Ovary (tissue), 9 donors: ENCODE results near the gene CLDN18. TPM values are rescaled to one million over a fixed set of nuclear protein-coding genes. Genes with fewer than 3 reads are reported as not detected.

ENCODE experiments used
- DNase-seq, 5 donors: peaks; one replicate each; pipeline ENCODE4 v3.0.0-alpha.2; 2019 to 2020
- H3K27ac ChIP-seq, 2 donors: fragments of 200-600 bp; one replicate each; pipeline versions ENCODE4 v1.5.1 to v1.8.0; 2019 to 2022
- H3K27me3 ChIP-seq: fragments of 200-600 bp; one replicate; pipeline ENCODE4 v1.8.0; 2022
- H3K36me3 ChIP-seq: fragments of 200-600 bp; sonication (generic); one replicate; pipeline ENCODE4 v1.5.1; 2019
- H3K4me1 ChIP-seq: one replicate; pipeline ENCODE4 v1.8.1; 2013; ENCODE audit warnings: mild to moderate bottlenecking, moderate library complexity; ENCODE audit not compliant: insufficient read depth
- H3K4me3 ChIP-seq: fragments of 200-600 bp; sonication (generic); one replicate; pipeline ENCODE4 v1.5.1; 2017
- H3K9me3 ChIP-seq, 2 donors: fragments of 200-600 bp in 1 of 2; sonication (generic) in 1 of 2; one replicate each; pipeline versions ENCODE4 v1.5.1 to v1.8.1; 2013 to 2019; ENCODE audit warnings: mild to moderate bottlenecking in 1 of 2, moderate library complexity in 1 of 2
- EP300 ChIP-seq: sonication (generic); formaldehyde crosslinking; IDR thresholded peaks from one replicate; pipeline ENCODE4 v1.6.1; 2017; ENCODE audit warnings: antibody characterized with exemption
- POLR2A ChIP-seq: fragments of 450-650 bp; IDR thresholded peaks from one replicate; pipeline ENCODE4 v1.6.1; 2017; ENCODE audit warnings: antibody characterized with exemption, mild to moderate bottlenecking, moderate library complexity
- WGBS, 3 donors: extraction: QIAGEN DNeasy Blood & Tissue Kit in 1 of 3; methylation state at CpG; one replicate each; pipeline versions ENCODE4 v1.1.5 to v1.1.7; 2013 to 2017; 5-methylcytosine and 5-hydroxymethylcytosine counted together
- intact Hi-C, 4 donors: fragments of 100-400 bp; cut with DNase I; formaldehyde crosslinking; loops; one replicate each; pipeline versions ENCODE4 v1.11.0 to v1.15.1; 2022 to 2023
- polyA plus RNA-seq, 2 donors: library from polyadenylated mRNA; stranded (reverse); fragments of 200-250 nt in 1 of 2; fragments of 350-450 nt in 1 of 2; fragmentation: Illumina TruSeq in 1 of 2; extraction: RNeasy Lipid Tissue Mini Kit (QIAGEN cat#74804) in 1 of 2; gene quantifications; one replicate each; pipeline ENCODE4 v1.2.3, GENCODE V29; 2013 to 2014
- total RNA-seq, 7 donors: library from RNA; depleted of rRNA in 2 of 7; stranded (reverse); fragments of >200 nt in 2 of 7; fragmentation: NEBNext Ultra II Directional in 3 of 7; extraction: Animal tissue kit (Norgen Biotek cat#: 25700) in 3 of 7; gene quantifications; one replicate each; pipeline versions ENCODE4 v1.1.0 to v1.2.4, GENCODE V29; 2016 to 2023
- TF ChIP-seq, protein P1 (sequence below), 3 donors: fragments of 450-650 bp in 2 of 3; fragments of 200-600 bp in 1 of 3; IDR thresholded peaks; one replicate each; pipeline versions ENCODE4 v1.5.1 to v1.8.0; 2016 to 2022; ENCODE audit warnings: antibody characterized with exemption in 3 of 3, mild to moderate bottlenecking in 1 of 3
- donor health status: DM: no; HTN: no; CAD: no; lungs with moderate emphysema.
- donor health status: DM: no; HTN: no; CAD: no.
- donor health status: Bipolar disorder and iron deficiency.
- donor health status: DM: yes; HTN: yes; CAD: no.
- donor health status: DM: no; HTN: no; CAD: no.
- donor health status: DM: yes; HTN: yes; CAD: no.

Gene CLDN18
- total and polyA plus RNA-seq, 9 donors: 0.08 to 0.31 (median 0.11) TPM; not detected in 6

DNA sequence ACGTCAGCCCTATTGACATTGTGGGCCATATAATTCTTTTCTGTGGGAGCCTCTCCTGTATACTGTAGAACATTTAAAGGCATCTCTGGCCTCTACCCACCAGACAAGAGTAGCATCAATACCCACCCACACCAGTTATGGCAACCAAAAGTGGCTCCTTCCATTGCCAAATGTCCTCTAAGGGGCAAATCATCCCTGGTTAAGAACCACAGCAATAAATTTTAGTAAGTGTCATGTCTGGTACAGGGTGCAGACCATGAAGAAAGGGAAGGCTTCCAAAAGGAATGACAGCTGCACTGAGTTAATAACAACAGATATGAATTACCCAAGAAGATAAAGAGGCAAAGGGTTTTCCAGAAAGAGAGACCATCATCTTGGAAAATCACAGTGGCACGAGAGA is 6.9 kb upstream of the CLDN18 start:
- no peak overlapping the region for H3K27ac ChIP-seq
- no peaks in the 10 kb centered on the region for H3K27me3 ChIP-seq
- DNase-seq: no peak
- TF ChIP-seq POLR2A (no peak), EP300 (no peak)
- TF ChIP-seq, protein P1, sequence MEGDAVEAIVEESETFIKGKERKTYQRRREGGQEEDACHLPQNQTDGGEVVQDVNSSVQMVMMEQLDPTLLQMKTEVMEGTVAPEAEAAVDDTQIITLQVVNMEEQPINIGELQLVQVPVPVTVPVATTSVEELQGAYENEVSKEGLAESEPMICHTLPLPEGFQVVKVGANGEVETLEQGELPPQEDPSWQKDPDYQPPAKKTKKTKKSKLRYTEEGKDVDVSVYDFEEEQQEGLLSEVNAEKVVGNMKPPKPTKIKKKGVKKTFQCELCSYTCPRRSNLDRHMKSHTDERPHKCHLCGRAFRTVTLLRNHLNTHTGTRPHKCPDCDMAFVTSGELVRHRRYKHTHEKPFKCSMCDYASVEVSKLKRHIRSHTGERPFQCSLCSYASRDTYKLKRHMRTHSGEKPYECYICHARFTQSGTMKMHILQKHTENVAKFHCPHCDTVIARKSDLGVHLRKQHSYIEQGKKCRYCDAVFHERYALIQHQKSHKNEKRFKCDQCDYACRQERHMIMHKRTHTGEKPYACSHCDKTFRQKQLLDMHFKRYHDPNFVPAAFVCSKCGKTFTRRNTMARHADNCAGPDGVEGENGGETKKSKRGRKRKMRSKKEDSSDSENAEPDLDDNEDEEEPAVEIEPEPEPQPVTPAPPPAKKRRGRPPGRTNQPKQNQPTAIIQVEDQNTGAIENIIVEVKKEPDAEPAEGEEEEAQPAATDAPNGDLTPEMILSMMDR (IDR thresholded peaks at IDR 0.05): no peak
- intact Hi-C loops: no loop called here
- H3K4me3 ChIP-seq: no peak overlapping the region
- H3K36me3 ChIP-seq: no peaks in the 10 kb centered on the region
- WGBS, 3 donors: 60 to 72% (median 62%) methylated on average over 2 of the region's 2 CpGs
- no peaks in the 10 kb centered on the region for H3K4me1 ChIP-seq
- H3K9me3 ChIP-seq: no peaks in the 10 kb centered on the region

- TF ChIP-seq, protein P1 (IDR thresholded peaks at IDR 0.05): no peak
- TF ChIP-seq EP300 (no peak), POLR2A (no peak)
- Histone ChIP-seq H3K36me3 (no peaks in the 10 kb centered on the region), H3K4me1 (no peaks in the 10 kb centered on the region), H3K27ac (no peak overlapping the region), H3K9me3 (no peaks in the 10 kb centered on the region), H3K4me3 (no peak overlapping the region), H3K27me3 (no peaks in the 10 kb centered on the region)
- DNase-seq: no peak
- intact Hi-C loops: no loop called here
Measured at GRCh38 chr3:138005627-138006026, 4.3 kb upstream of the CLDN18 start.

- TF ChIP-seq EP300 (no peak), POLR2A (no peak)
- TF ChIP-seq, protein P1 (IDR thresholded peaks at IDR 0.05): no peak
- H3K9me3 ChIP-seq: no peaks in the 10 kb centered on the region
- H3K36me3 ChIP-seq: no peaks in the 10 kb centered on the region
- 23 to 34% (median 23%) methylated on average over 1 of the region's 1 CpG for WGBS, 3 donors
- no peak overlapping the region for H3K27ac ChIP-seq
- H3K4me1 ChIP-seq: no peaks in the 10 kb centered on the region
- H3K27me3 ChIP-seq: no peaks in the 10 kb centered on the region
- H3K4me3 ChIP-seq: no peak overlapping the region
- no peak for DNase-seq
- intact Hi-C loops: no loop called here
Measured at GRCh38 chr3:138007898-138008297, 2.1 kb upstream of the CLDN18 start.

DNA sequence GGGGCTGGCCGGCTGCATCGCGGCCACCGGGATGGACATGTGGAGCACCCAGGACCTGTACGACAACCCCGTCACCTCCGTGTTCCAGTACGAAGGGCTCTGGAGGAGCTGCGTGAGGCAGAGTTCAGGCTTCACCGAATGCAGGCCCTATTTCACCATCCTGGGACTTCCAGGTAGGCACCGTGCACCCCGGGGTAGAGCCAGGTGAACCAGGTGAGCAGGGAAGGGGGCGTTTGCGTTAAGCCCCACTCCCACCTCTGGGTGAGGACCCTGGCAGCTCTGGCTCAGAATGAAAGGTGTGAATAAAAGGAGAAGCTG is 267 bp downstream of the CLDN18 start:
- no peak overlapping the region for H3K27ac ChIP-seq
- H3K9me3 ChIP-seq: no peaks in the 10 kb centered on the region
- no peak for DNase-seq
- H3K27me3 ChIP-seq: no peaks in the 10 kb centered on the region
- H3K4me1 ChIP-seq: no peaks in the 10 kb centered on the region
- no peaks in the 10 kb centered on the region for H3K36me3 ChIP-seq
- TF ChIP-seq POLR2A: no peak
- no peak for TF ChIP-seq EP300
- TF ChIP-seq, protein P1 (IDR thresholded peaks at IDR 0.05): no peak
- WGBS, 3 donors: 95 to 97% (median 96%) methylated on average over 14 of the region's 14 CpGs
- H3K4me3 ChIP-seq: no peak overlapping the region
- intact Hi-C loops: no loop called here

DNA sequence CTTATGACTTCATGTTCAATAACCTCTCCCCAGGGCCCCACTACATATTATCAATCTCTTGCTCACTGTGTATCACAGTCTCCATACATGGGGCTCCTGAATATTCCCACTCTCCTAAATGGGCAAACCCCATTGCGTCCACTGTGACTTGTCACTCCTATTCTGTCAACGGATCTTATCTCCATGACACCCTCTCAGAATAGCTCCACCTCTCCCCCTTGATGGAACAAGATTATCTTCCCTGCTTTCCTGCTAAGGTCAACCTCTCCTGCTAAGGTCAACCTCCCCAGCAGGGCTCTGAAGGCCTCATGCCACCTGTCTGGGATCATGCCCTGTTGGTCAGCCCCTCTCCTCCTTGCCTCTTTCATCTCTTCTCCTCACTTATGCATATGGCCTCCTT is 1.8 kb downstream of the CLDN18 start:
- intact Hi-C loops: no loop called here
- Histone ChIP-seq H3K27me3 (no peaks in the 10 kb centered on the region), H3K9me3 (no peaks in the 10 kb centered on the region), H3K4me3 (no peak overlapping the region), H3K36me3 (no peaks in the 10 kb centered on the region), H3K27ac (no peak overlapping the region), H3K4me1 (no peaks in the 10 kb centered on the region)
- TF ChIP-seq POLR2A: no peak
- no peak for TF ChIP-seq EP300
- TF ChIP-seq, protein P1 (IDR thresholded peaks at IDR 0.05): no peak
- no peak for DNase-seq
- 76 to 82% (median 77%) methylated on average over 2 of the region's 2 CpGs for WGBS, 3 donors
